Right ventricle myocardium superior (tissue), 1 donor: ENCODE results near the gene ADGRB3. TPM values are rescaled to one million over a fixed set of nuclear protein-coding genes. Genes with fewer than 3 reads are reported as not detected.
"Not testable (repeated sequence)": the region's sequence is repeated elsewhere in the genome, so short reads cannot be mapped to it uniquely, and the experiment has no call there.

ENCODE experiments used
- ATAC-seq: fragments of 200-7000 bp; cut with Tn5 transposase; one replicate; pipeline ENCODE4 v1.9.1; 2020; ENCODE audit warnings: mild to moderate bottlenecking; ENCODE audit not compliant: poor library complexity
- DNase-seq: peaks from one replicate; pipeline ENCODE4 v3.0.0-alpha.2; 2020
- intact Hi-C: fragments of 100-400 bp; cut with DNase I; formaldehyde crosslinking; loops from one replicate; pipeline ENCODE4 v1.11.2; 2022
- total RNA-seq: library from RNA; stranded (reverse); fragmentation: NEBNext Ultra II Directional; extraction: Animal tissue kit (Norgen Biotek cat#: 25700); gene quantifications from one replicate; pipeline ENCODE4 v1.2.1, GENCODE V29; 2021
- donor health status: DM: no; HTN: yes; CAD: no; lungs with severe emphysema.

ADGRB3 gene
- total RNA-seq, 1 donor from 2014 or later, result 2.0 TPM

DNA sequence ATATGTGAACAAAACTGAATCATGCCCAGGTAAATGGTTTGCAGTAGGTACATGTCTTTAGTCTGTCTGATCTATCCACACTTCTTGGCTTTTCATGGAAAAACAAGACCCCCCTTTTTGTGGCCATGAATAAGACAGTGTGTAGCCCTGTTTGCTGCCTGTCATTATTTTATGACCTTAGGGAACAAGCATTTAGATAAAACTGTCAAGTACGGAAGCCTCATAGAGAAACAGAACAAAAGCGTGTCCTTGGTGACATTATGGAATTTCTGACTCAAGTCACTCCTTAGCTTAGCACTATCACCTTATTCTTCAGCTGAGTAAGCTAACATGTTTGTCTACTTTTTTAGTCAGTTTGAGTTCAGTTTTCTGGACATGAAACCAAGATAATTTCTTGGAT lies 476.2 kb downstream of the ADGRB3 start:
- ATAC-seq (no peak), DNase-seq (no peak)
- intact Hi-C loops, result no loop called here

DNA sequence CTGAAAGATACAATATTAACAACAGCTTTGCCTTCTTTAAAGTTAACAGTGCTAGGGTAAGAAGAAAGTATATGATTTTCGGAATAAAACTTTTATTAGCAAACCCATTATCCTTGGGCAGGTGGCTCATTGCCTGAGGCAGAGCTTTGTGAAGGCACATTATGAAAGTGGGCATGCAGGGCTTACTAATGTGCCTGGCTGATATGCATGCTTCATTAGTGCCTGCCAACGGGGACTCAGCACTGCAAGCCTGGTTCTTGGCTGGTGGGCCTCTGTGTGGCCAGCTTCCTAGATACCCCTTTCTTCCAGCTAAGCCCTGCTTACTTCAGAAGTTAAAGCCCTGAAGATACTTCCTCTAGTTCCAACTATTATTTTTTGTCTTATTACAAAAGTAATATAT lies 481.6 kb downstream of the ADGRB3 start:
- no peak for ATAC-seq
- no peak for DNase-seq
- intact Hi-C loops, result no loop called here

DNA sequence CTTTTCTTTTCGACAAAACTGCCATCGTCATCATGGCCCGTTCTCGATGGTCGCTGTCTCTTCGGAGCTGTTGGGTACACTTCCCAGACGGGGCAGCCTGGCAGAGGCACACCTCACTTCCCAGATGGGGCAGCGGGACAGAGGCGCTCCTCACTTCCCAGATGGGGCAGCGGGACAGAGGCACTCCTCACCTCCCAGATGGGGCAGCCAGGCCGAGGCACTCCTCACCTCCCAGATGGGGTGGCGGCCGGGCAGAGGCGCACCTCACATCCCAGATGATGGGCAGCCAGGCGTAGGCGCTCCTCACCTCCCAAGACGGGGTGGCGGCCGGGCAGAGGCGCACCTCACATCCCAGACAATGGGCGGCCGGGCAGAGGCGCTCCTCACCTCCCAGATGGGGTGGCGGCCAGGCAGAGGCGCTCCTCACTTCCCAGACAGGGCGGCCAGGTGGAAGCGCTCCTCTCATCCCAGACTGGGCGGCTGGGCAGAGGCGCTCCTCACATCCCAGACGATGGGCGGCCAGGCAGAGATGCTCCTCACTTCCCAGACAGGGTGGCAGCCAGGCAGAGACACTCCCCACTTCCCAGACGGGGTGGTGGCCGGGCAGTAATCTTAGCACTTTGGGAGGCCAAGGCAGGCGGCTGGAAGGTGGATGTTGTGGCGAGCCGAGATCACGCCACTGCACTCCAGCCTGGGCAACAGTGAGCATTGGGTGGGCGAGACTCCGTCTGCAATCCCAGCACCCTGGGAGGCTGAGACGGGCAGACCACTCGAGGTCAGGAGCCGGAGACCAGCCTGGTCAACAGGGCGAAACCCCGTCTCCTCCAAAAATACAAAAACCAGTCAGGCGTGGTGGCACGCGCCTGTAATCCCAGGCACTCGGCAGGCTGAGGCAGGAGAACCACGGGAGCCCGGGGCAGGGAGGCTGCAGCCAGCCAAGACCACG lies 486.7 kb downstream of the ADGRB3 start:
- DNase-seq, intact Hi-C loops, ATAC-seq: not testable (repeated sequence)

DNA sequence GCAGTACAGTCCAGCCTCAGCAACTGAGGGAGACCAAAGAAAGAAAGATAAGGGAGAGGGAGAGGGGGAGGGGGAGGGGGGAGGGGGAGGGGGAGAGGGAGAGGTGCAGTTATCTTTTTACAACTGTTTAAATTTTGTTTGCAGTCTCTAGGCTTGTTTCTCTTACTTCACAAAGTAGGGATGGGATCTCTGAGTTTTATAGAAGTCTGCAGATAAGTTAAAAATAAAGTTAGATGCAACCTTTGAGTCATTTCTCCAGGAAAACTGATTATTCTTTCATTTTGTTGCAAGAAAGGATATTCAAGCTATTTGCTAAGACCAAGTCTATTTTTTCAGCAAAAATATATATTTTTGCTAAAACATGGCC lies 487.3 kb downstream of the ADGRB3 start:
- intact Hi-C loops, result no loop called here
- ATAC-seq (no peak), DNase-seq (no peak)

DNA sequence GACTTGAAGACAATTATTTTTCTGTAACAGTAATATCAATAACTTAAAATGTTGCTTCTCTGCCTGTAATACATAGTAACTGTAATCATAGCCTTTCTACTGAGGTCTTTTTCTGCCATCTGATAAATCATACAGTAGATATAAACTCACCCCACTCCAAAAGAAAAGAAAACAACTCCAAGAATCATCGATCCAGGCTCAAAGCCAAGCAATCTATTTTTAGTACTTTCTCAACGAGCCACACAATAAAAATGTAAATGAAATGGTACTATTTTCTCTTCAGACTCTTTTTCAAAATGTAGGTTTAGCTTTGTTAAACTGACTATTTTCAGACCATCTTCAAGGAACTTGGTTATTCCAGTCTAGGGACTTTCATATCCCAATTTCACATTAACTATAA lies 493.3 kb downstream of the ADGRB3 start:
- intact Hi-C loops, result no loop called here
- DNase-seq (no peak), ATAC-seq (no peak)

DNA sequence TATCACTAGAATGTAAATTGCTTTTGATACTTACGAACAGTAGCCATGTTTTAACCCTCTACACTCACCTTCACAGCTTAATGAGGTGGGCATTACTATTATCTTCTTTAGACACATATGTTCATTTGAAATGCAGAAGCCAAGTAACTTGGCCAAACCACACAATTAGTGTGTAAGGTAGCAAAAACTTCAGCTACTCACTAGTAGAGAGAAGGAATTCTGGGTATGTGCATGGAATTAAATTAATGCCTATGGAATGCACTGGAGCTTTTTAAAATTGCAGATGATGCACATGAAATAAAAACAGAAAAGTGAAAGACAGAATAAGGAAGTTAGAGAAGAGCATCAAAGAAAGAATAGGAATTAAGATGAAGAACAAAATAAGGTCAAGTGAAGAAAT lies 494.0 kb downstream of the ADGRB3 start:
- no peak for ATAC-seq
- intact Hi-C loops, result no loop called here
- no peak for DNase-seq

DNA sequence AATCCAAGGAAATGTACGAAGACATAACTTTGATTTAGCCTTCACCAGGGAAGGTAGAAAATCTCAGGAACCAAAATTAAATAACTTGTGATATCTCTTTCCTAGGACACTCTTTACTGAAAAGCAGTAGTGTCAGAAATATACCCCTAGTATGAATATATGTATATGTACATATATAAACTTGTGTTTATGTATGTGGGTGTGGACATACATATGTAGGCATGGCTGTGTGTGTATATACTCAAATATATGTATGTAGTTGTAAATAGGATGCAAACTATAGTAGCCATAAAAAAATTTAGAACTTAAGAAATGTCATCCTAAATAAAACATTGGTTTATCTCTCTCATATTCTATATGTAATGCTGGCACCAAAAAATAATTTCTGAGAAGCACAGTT lies 500.8 kb downstream of the ADGRB3 start:
- intact Hi-C loops, result no loop called here

DNA sequence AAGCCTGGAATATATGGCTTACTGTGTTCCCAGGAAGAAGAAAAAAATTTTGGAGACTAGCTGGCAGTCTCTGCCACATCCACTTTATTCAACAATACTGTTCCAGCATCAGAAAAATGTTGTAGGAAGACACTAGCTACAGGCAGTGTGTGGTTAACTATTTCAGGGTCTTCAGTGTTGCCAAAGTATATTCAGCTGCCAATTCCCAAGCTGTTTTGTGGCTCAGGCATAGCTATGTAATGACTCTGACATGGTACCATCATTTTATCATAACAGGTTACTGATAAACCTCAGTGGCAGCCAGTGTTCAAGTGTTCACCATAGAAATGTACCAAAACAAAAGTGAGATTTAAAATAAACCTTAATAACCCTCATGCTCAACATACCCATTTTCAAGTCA lies 503.1 kb downstream of the ADGRB3 start:
- peak; percentile 93 for ATAC-seq
- intact Hi-C loops, result no loop called here
- DNase-seq, result no peak

More for the DNA sequence above, 500.8 kb downstream of the ADGRB3 start:
- no peak for ATAC-seq
- no peak for DNase-seq

DNA sequence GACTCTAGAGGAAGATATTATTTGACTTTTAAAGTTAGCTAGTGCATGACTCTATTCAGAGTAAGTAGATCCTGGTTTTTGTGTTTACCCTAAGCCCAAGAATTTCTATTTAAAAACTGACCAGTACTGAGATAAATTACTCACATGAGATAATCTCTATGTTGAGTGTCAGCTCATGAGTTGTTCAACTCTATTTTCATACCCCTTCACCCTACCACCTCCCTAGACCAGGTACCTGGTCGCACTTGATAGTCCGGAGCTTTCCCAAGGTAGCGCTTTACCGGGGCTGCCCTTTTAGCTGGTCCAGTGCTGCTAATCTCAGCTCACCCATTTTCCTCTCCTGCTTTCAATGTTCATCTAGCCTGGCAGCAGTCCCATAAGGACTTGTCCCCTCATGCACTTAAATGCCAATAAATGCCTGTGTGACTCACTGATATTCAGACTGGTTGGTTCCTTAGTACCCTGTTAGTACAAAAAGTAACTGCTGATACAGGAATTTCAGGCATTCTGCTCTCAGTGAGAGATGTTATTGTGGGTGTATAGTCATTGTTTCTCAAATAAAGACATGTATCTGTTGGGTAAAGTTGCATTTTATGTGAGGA lies 503.9 kb downstream of the ADGRB3 start:
- intact Hi-C loops, result no loop called here
- ATAC-seq (peak; percentile 83), DNase-seq (no peak)

DNA sequence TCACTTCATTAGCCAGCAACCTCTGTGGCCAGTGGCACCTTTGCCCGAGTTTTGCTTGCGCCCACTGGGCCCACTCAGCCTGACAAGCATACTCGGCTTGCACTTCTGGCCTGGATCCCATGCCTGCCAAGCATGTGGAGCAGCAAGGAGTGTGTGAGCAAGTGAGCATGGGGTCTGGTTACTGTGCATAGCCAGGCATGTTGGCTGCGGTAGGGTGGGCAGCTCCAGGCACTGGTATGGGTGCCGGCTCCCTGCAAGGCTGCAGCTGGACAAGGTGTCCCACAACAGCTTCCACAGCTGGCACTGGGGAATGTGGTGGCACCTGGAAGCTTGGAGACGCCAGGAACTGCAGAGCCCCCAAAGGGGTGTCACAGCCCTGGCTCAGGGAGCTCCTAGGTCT lies 510.0 kb downstream of the ADGRB3 start:
- no peak for DNase-seq
- no peak for ATAC-seq
- intact Hi-C loops, result loop anchor here (10.0 kb wide), 1 partner anchor 160 kb away; no protein-coding TSS in a partner anchor

DNA sequence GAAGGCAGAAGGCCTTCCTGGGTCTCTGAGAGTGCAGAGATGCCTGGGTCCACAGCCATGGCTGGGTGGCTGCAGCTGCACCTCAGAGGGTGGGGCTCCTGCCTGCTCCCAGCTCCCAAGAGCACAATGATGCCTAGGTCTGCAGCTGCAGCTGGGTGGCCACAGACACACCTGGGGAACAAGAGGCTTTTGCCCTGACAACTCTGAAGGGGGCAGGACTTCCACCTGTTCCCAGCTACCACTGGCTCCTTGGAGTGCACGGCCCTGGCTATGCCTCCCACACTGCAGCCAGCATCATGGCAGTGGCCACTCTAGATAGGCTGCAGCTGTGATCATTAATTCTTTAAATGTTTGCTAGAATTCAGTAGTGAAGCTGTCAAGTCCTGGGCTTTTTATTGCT lies 511.3 kb downstream of the ADGRB3 start:
- intact Hi-C loops, result loop anchor here (10.0 kb wide), 1 partner anchor 162 kb away; no protein-coding TSS in a partner anchor
- DNase-seq (no peak), ATAC-seq (no peak)

DNA sequence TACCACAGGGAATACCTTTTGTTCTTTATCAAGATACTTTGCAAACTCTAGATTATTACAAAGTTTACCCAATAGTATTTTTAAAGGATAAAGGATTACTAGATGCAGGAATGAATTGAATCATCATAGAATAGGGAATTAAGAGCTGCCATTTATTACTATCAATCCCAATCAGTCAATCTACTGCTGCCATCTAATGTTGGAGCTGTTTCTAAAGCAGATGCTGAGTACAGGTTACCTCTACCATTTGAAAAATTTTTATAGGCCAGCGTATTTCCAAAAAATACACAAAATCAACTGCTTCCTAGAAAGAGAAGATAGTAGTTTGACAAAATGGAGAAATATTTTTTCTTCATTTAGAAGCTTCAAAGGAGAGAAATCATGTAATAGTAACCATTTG lies 520.4 kb downstream of the ADGRB3 start:
- intact Hi-C loops, result no loop called here
- DNase-seq, result no peak
- ATAC-seq, result no peak

DNA sequence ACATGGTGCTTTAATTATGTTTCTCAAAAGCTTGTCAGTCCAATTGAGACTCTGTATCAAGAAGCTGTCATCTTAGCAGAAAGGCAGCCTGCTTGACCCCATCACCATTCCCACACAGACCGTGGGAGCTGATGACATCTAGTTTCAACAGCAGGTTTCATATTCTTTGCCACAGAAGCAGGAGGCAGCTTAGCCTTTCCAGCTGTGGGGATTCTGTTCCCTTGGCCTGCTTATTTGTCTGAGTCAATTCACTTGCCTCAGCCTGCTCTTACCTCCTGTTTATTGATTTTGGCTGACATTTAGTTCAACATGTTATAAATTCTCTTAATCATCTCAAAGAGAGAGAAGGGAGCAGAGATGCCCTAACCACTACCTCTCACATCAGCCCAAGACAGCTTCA lies 527.7 kb downstream of the ADGRB3 start:
- peak; percentile 38 for ATAC-seq
- intact Hi-C loops, result no loop called here
- no peak for DNase-seq

DNA sequence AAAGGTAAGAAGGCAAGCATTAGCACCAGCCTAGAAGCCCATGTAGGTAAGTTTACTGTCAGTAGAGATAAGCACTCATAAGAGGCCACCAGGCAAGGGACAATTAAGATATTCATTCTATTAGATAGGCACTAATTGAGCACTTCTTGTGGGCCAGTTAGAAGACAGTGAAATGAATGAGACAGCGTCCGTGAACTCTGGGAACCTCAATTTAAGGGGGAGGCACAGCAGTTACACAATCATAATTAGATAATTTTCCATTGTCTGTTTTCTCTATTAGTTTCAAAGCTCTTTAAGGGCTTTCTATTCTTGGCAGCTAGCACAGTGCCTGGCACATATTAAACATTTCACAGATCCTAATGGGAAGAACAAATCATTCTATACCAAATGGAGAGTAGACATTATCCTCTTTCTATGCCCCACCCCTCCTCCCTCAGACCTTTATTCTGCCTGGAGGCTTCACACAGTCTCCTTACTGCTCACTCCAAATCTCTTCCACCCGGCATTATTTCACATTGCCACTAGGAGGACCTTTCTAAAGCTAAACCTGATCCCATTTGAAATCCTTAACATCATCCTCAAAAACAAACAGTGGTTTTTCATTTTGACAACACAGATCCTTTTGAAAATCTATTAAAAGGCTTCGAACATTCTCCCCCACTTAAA lies 529.6 kb downstream of the ADGRB3 start:
- DNase-seq, result no peak
- intact Hi-C loops, result no loop called here
- peak; percentile 68 for ATAC-seq

DNA sequence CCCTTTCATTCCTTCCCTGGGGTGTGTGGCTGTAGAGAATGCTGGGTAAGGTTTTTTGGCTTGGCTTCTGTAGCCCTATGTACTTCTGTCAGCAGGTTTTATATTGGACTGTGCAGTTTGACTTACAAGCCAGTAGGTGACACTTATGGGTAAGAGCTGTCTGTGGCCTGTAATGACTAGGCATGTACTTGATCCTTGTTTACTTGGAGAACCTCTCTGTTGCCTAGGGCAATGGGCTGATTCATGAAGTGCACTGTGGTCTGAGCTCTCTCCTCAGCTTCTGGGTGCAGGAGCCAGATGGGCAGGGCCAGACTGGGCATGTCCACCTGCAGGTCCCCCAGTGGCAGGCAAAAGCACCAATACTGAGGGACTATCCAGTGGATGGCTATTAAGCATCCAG lies 544.6 kb downstream of the ADGRB3 start:
- DNase-seq, result no peak
- no peak for ATAC-seq
- intact Hi-C loops, result no loop called here

DNA sequence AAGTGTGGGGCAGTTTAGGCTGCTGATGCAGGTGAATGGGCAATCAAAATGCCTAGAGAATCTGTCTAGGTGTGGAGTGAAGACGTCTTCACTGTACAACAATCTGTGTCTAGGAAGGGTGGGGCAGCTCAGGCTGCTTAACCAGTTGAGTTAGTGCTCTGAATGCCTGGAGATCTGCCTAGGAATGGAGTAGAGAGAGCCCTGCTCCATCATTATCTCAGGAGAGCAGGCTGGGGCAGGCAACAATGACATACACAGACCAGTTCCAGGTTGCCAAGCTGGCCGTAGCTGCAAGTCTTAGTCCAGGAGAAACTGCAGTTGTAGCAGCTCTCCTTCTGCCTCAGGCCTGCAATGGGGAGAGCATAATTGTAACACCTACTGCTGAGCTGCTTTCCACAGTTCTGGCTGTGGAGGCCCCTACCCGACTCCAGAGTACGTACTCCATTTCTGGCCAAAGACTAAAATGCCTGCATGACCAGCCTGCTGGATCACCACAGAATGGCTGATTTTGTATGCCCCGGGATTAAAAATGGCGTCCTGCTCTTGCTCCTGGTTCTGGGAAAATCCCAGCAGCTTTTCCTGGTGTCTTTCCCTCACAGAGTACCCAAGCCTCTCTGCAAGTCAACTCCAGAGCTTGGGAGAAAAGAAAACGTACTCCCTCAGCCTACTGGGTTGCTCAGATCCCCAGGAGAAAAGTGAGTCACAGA lies 545.4 kb downstream of the ADGRB3 start:
- intact Hi-C loops, result no loop called here

DNA sequence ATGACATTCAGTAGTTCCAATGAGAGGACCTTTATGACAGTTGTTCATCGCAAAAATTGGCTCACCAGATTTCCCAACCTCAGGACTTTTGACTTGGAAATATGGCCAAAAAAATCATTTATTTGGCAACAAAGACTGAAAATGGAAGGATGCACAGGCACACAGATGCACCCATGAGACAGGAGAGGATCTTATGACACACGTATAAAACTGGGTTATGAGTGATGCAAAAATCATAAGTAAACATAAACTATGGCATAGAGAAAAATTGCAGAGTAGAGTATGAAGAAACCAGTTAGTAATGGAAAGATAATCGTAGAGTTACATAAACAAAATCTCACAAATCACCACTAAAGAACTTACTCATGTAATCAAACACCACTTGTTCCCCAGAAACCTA lies 546.9 kb downstream of the ADGRB3 start:
- DNase-seq (no peak), ATAC-seq (no peak)
- intact Hi-C loops, result no loop called here

More for the DNA sequence above, 545.4 kb downstream of the ADGRB3 start:
- no peak for ATAC-seq
- no peak for DNase-seq

DNA sequence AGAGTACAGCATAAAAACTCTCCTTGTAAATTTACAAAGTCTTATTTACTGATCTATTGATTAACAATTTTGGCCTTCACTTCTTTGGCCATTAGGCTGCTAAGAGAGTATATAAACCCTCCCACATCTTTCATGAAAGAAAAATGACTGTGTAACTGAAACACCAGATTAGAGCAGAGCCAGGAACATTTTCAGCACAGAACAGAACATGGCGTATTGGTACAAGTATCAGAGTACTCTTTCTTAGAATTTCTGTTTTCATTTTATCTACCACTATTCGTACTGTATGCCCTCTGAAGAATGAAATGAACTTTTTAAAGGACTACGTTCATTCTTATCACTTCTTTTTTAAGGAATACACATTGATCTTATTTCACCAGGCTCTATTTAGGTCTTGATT lies 550.2 kb downstream of the ADGRB3 start:
- DNase-seq, result no peak
- no peak for ATAC-seq
- intact Hi-C loops, result no loop called here

DNA sequence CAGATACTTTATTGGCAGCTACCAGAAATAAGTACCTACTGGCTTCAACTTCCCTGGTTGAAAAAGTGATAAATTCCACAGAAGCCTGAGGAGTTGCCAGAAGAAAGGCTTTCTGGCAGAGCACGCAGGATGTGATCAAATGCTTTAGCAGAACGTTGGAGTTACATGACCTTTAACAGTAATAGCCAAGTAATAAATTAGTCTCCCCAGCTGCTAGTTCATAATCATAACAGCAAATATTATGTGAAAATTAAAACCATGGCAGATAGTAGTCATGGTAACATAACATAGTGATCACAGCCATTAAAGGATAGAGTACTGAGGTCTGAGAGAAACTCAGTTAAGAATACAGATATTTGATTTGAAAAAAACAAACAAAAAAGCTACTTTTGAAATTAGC lies 567.7 kb downstream of the ADGRB3 start:
- DNase-seq (no peak), ATAC-seq (peak; percentile 48)
- intact Hi-C loops, result no loop called here
